H1 (cell line): ENCODE measurements around the gene COL5A3. TPM values are rescaled to one million over a fixed set of nuclear protein-coding genes. Genes with fewer than 3 reads are reported as not detected.

Source experiments
- CHD7 ChIP-seq: fragments of 300-600 bp; sonication (generic); IDR thresholded peaks from 2 replicates; pipeline ENCODE4 v1.7.1; 2012; ENCODE audit warnings: low read length, moderate library complexity, mild to moderate bottlenecking, inconsistent platforms; ENCODE audit not compliant: insufficient replicate concordance
- GTF2F1 ChIP-seq: IDR thresholded peaks from 2 replicates; pipeline ENCODE4 v1.6.1; 2012; ENCODE audit warnings: low read depth, low read length, improper control_type of control experiment, borderline replicate concordance
- HDAC2 ChIP-seq, 2 experiments: fragments of 300-600 bp in 1 of 2; sonication (generic) in 1 of 2; IDR thresholded peaks; 2 replicates each; pipeline ENCODE4 v1.6.1; 2011 to 2012; ENCODE audit warnings: low read depth in 2 of 2, low read length in 2 of 2, mild to moderate bottlenecking in 2 of 2, moderate library complexity in 2 of 2, borderline replicate concordance in 1 of 2, inconsistent platforms in 1 of 2
- HDAC6 ChIP-seq: IDR thresholded peaks from one replicate; pipeline ENCODE4 v1.7.1; 2012; ENCODE audit warnings: low read depth, mild to moderate bottlenecking, inconsistent platforms, low read length, moderate library complexity
- NANOG ChIP-seq: IDR thresholded peaks from 2 replicates; pipeline ENCODE4 v1.6.1; 2011; ENCODE audit warnings: low read length, low read depth, mild to moderate bottlenecking, inconsistent platforms; ENCODE audit not compliant: insufficient read depth, poor library complexity, severe bottlenecking
- SAP30 ChIP-seq: fragments of 300-600 bp; sonication (generic); IDR thresholded peaks from 2 replicates; pipeline ENCODE4 v1.7.1; 2012; ENCODE audit warnings: low read length, moderate library complexity, mild to moderate bottlenecking, inconsistent platforms; ENCODE audit not compliant: insufficient read depth, insufficient replicate concordance
- SP4 ChIP-seq: IDR thresholded peaks from 2 replicates; pipeline ENCODE4 v1.6.1; 2012; ENCODE audit warnings: low read length, inconsistent platforms
- TBP ChIP-seq: IDR thresholded peaks from 2 replicates; pipeline ENCODE4 v1.6.1; 2011; ENCODE audit warnings: low read depth, low read length, improper control_type of control experiment
- polyA plus RNA-seq, 7 experiments: library from polyadenylated mRNA; depleted of rRNA in 3 of 7; stranded (reverse) in 5 of 7; unstranded in 2 of 7; fragments of >200 nt in 5 of 7; fragments of 200-250 nt in 2 of 7; gene quantifications; 1 replicate in 5 of 7; 2 replicates in 1 of 7; 4 replicates in 1 of 7; pipeline versions ENCODE4 v1.2.1 to v1.2.3, GENCODE V29; 2011 to 2013; ENCODE audit warnings: missing spikeins in 2 of 7, mixed read lengths in 2 of 7
- total RNA-seq: library from RNA; stranded (reverse); fragmentation: NEBNext Ultra II Directional; extraction: Animal tissue kit (Norgen Biotek cat#: 25700); gene quantifications from 2 replicates; pipeline ENCODE4 v1.2.1, GENCODE V29; 2021
- TF ChIP-seq, protein P1 (sequence below): IDR thresholded peaks from 2 replicates; pipeline ENCODE4 v1.6.1; 2012; ENCODE audit warnings: inconsistent platforms

Gene COL5A3
- total and polyA plus RNA-seq, 2 of the 8 experiments (the other 6 are each of a cell fraction or from before 2014, with no cell fraction given), result 0.67 to 0.74 TPM

- no peak for TF ChIP-seq CHD7
- no peak for TF ChIP-seq NANOG
- TF ChIP-seq HDAC2 (IDR thresholded peaks at IDR 0.05; ENCODE audit: borderline replicate concordance in 1 of 2, low read depth in 2 of 2, low read length in 2 of 2), result no peak
- no peak for TF ChIP-seq SAP30
- no peak for TF ChIP-seq TBP
- TF ChIP-seq SP4, result no peak
- no peak for TF ChIP-seq HDAC6
- TF ChIP-seq, protein P1, sequence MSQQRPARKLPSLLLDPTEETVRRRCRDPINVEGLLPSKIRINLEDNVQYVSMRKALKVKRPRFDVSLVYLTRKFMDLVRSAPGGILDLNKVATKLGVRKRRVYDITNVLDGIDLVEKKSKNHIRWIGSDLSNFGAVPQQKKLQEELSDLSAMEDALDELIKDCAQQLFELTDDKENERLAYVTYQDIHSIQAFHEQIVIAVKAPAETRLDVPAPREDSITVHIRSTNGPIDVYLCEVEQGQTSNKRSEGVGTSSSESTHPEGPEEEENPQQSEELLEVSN, result no peak
- TF ChIP-seq GTF2F1, result no peak
These were observed 2.7 kb downstream of the COL5A3 start (continued) for GRCh38 chr19:10007371-10008183.
